H9 (cell line): ENCODE results near the gene DUSP1. TPM values are rescaled to one million over a fixed set of nuclear protein-coding genes. Genes with fewer than 3 reads are reported as not detected.

Experiments
- DNase-seq: peaks from one replicate; pipeline ENCODE4 v3.0.0-alpha.2; 2017
- H2AFZ ChIP-seq: one replicate; pipeline ENCODE4 v1.6.1; 2013; ENCODE audit warnings: mild to moderate bottlenecking, low read length, control low read depth, moderate library complexity
- H2AK5ac ChIP-seq: 2 replicates; pipeline ENCODE4 v1.6.1; 2013; ENCODE audit warnings: low read length, control low read depth, mixed read lengths; ENCODE audit not compliant: insufficient read length
- H2BK120ac ChIP-seq: one replicate; pipeline ENCODE4 v1.6.1; 2013; ENCODE audit warnings: low read depth, mild to moderate bottlenecking, low read length, control low read depth, inconsistent platforms; ENCODE audit not compliant: poor library complexity, severe bottlenecking
- H2BK12ac ChIP-seq: 2 replicates; pipeline ENCODE4 v1.6.1; 2013; ENCODE audit warnings: low read length, control low read depth, mixed read lengths, low read depth; ENCODE audit not compliant: insufficient read length
- H2BK15ac ChIP-seq: 2 replicates; pipeline ENCODE4 v1.6.1; 2013; ENCODE audit warnings: low read depth, low read length, control low read depth
- H2BK20ac ChIP-seq: one replicate; pipeline ENCODE4 v1.6.1; 2013; ENCODE audit warnings: low read depth, mild to moderate bottlenecking, low read length, control low read depth, inconsistent platforms; ENCODE audit not compliant: poor library complexity, severe bottlenecking
- H2BK5ac ChIP-seq: 2 replicates; pipeline ENCODE4 v1.6.1; 2013; ENCODE audit warnings: low read length, control low read depth, mixed read lengths; ENCODE audit not compliant: insufficient read length
- H3K14ac ChIP-seq: 2 replicates; pipeline ENCODE4 v1.6.1; 2013; ENCODE audit warnings: low read length, control low read depth; ENCODE audit not compliant: insufficient read depth
- H3K18ac ChIP-seq: 2 replicates; pipeline ENCODE4 v1.6.1; 2013; ENCODE audit warnings: low read depth, mild to moderate bottlenecking, mixed read lengths, low read length, control low read depth; ENCODE audit not compliant: insufficient read length
- H3K23ac ChIP-seq: 2 replicates; pipeline ENCODE4 v1.6.1; 2013; ENCODE audit warnings: low read length, control low read depth, mixed read lengths, low read depth; ENCODE audit not compliant: insufficient read length
- H3K23me2 ChIP-seq: 2 replicates; pipeline ENCODE4 v1.6.1; 2013; ENCODE audit warnings: low read depth, mild to moderate bottlenecking, mixed read lengths, low read length, control low read depth; ENCODE audit not compliant: insufficient read length, poor library complexity, severe bottlenecking
- H3K27ac ChIP-seq: 2 replicates; pipeline ENCODE4 v1.5.1; 2013; ENCODE audit warnings: low read length, control low read depth, mixed read lengths, low read depth; ENCODE audit not compliant: insufficient read length
- H3K27me3 ChIP-seq: 2 replicates; pipeline ENCODE4 v1.6.1; 2013; ENCODE audit warnings: low read length, control low read depth, inconsistent platforms; ENCODE audit not compliant: insufficient read depth
- H3K4ac ChIP-seq: 2 replicates; pipeline ENCODE4 v1.6.1; 2013; ENCODE audit warnings: low read depth, mild to moderate bottlenecking, control low read depth, inconsistent platforms, low read length, moderate library complexity
- H3K4me1 ChIP-seq: 2 replicates; pipeline ENCODE4 v1.6.1; 2013; ENCODE audit warnings: low read length, control low read depth, inconsistent platforms; ENCODE audit not compliant: insufficient read depth
- H3K4me2 ChIP-seq: 2 replicates; pipeline ENCODE4 v1.6.1; 2013; ENCODE audit warnings: low read length, control low read depth, mixed read lengths; ENCODE audit not compliant: insufficient read length, insufficient read depth
- H3K56ac ChIP-seq: 2 replicates; pipeline ENCODE4 v1.6.1; 2013; ENCODE audit warnings: low read depth, mild to moderate bottlenecking, mixed read lengths, low read length, control low read depth; ENCODE audit not compliant: insufficient read length
- H3K79me1 ChIP-seq: 2 replicates; pipeline ENCODE4 v1.6.1; 2013; ENCODE audit warnings: low read depth, mild to moderate bottlenecking, moderate library complexity, low read length, control low read depth, inconsistent platforms; ENCODE audit not compliant: insufficient read depth, poor library complexity, severe bottlenecking
- H3K79me2 ChIP-seq: 2 replicates; pipeline ENCODE4 v1.6.1; 2013; ENCODE audit warnings: low read length, control low read depth, inconsistent platforms; ENCODE audit not compliant: insufficient read depth
- H3K9ac ChIP-seq: 2 replicates; pipeline ENCODE4 v1.6.1; 2013; ENCODE audit warnings: low read length, control low read depth, mixed read lengths; ENCODE audit not compliant: insufficient read length; ENCODE audit errors: extremely low read depth
- H3K9me3 ChIP-seq: one replicate; pipeline ENCODE4 v1.6.1; 2013; ENCODE audit warnings: low read depth, low read length, inconsistent platforms; ENCODE audit not compliant: control insufficient read depth
- H3T11ph ChIP-seq: one replicate; pipeline ENCODE4 v1.6.1; 2013; ENCODE audit warnings: mild to moderate bottlenecking, low read length, control low read depth, inconsistent platforms
- H4K20me1 ChIP-seq: one replicate; pipeline ENCODE4 v1.6.1; 2013; ENCODE audit not compliant: control insufficient read depth, insufficient read length, insufficient read depth
- H4K5ac ChIP-seq: 2 replicates; pipeline ENCODE4 v1.6.1; 2013; ENCODE audit warnings: low read depth, mild to moderate bottlenecking, mixed read lengths, low read length, control low read depth; ENCODE audit not compliant: insufficient read length
- H4K8ac ChIP-seq: replicated peaks from 2 replicates; pipeline ENCODE4 v1.6.1; 2013; ENCODE audit warnings: low read length, control low read depth, mixed read lengths, low read depth; ENCODE audit not compliant: insufficient read length
- H4K91ac ChIP-seq: 2 replicates; pipeline ENCODE4 v1.6.1; 2013; ENCODE audit warnings: low read depth, mild to moderate bottlenecking, moderate library complexity, mixed read lengths, low read length, control low read depth; ENCODE audit not compliant: insufficient read length
- H3K27ac Mint-ChIP-seq, 3 experiments: 2 replicates in 2 of 3; 3 replicates in 1 of 3; pipeline ENCODE4 v1.8.0; 2020 to 2021; ENCODE audit warnings: mixed read lengths in 3 of 3, mild to moderate bottlenecking in 1 of 3, moderate library complexity in 1 of 3
- H3K27me3 Mint-ChIP-seq: 2 replicates; pipeline ENCODE4 v1.8.0; 2021; ENCODE audit warnings: low read depth, mild to moderate bottlenecking, moderate library complexity, mixed read lengths
- H3K36me3 Mint-ChIP-seq, 3 experiments: 2 replicates in 2 of 3; 3 replicates in 1 of 3; pipeline ENCODE4 v1.8.0; 2020 to 2021; ENCODE audit warnings: low read depth in 3 of 3, mixed read lengths in 3 of 3; ENCODE audit not compliant: insufficient read depth in 1 of 3
- H3K4me1 Mint-ChIP-seq, 2 experiments: 2 replicates each; pipeline ENCODE4 v1.8.0; 2020; ENCODE audit warnings: mixed read lengths in 2 of 2
- H3K4me3 Mint-ChIP-seq, 2 experiments: 2 replicates in 1 of 2; 3 replicates in 1 of 2; pipeline ENCODE4 v1.8.0; 2020 to 2021; ENCODE audit warnings: mild to moderate bottlenecking in 2 of 2, mixed read lengths in 2 of 2, moderate library complexity in 1 of 2
- H3K9me3 Mint-ChIP-seq, 2 experiments: 2 replicates in 1 of 2; 3 replicates in 1 of 2; pipeline ENCODE4 v1.8.0; 2020; ENCODE audit warnings: mild to moderate bottlenecking in 2 of 2, mixed read lengths in 2 of 2, moderate library complexity in 1 of 2
- CTCF ChIP-seq: fragments of 200-600 bp; sonication (generic); conservative IDR thresholded peaks from 3 replicates; pipeline ENCODE4 v1.8.0; 2021; ENCODE audit warnings: antibody characterized with exemption, mild to moderate bottlenecking
- WGBS: extraction: QIAGEN DNeasy Blood & Tissue Kit; methylation state at CpG from one replicate; pipeline ENCODE4 v1.1.7; 2013; ENCODE audit warnings: missing lambda C conversion rate, low lambda C conversion rate, mixed read lengths; ENCODE audit not compliant: insufficient read length; ENCODE audit errors: extremely low coverage; 5-methylcytosine and 5-hydroxymethylcytosine counted together
- total RNA-seq: library from RNA; stranded (reverse); gene quantifications from 2 replicates; pipeline ENCODE4 v1.2.1, GENCODE V29; 2021

Gene DUSP1
- total RNA-seq, 1 experiment from 2014 or later, result 10.9 TPM

GRCh38 chr5:172820046-172820767, 49.2 kb upstream of the DUSP1 start:
- H3K79me2 ChIP-seq, result no peaks in the 10 kb centered on the region
- H3K4me1 ChIP-seq, result no peaks in the 10 kb centered on the region
- no peaks in the 10 kb centered on the region for H3K9me3 ChIP-seq
- H2BK20ac ChIP-seq, result no peak overlapping the region
- no peak overlapping the region for H3T11ph ChIP-seq
- no peak overlapping the region for H2AFZ ChIP-seq
- H3K27ac ChIP-seq, result no peak overlapping the region
- H4K8ac ChIP-seq, result no peak overlapping the region
- no peak overlapping the region for H3K4ac ChIP-seq
- H3K23ac ChIP-seq, result no peak overlapping the region
- H3K9ac ChIP-seq, result no peak overlapping the region
- no peak overlapping the region for H3K14ac ChIP-seq
- Mint-ChIP-seq H3K4me3 (no peak overlapping the region), H3K27me3 (peaks cover 39% of the 10 kb centered on the region), H3K9me3 (peaks cover 1 to 2% of the 10 kb centered on the region in 2 experiments; a peak in 4 of 5 replicates), H3K4me1 (peaks cover 18 to 24% of the 10 kb centered on the region in 2 experiments), H3K27ac (no peak overlapping the region), H3K36me3 (peaks cover 0 to 2% (median 1%) of the 10 kb centered on the region in 3 experiments; a peak in 4 of 7 replicates)
- no peak for DNase-seq
- H4K5ac ChIP-seq, result no peak overlapping the region
- no peaks in the 10 kb centered on the region for H3K23me2 ChIP-seq
- H2BK5ac ChIP-seq, result no peak overlapping the region
- H4K20me1 ChIP-seq, result no peaks in the 10 kb centered on the region
- H2BK12ac ChIP-seq, result no peak overlapping the region
- no peak overlapping the region for H2AK5ac ChIP-seq
- no peaks in the 10 kb centered on the region for H3K79me1 ChIP-seq
- H3K27me3 ChIP-seq, result no peaks in the 10 kb centered on the region
- no peak overlapping the region for H4K91ac ChIP-seq
- H3K4me2 ChIP-seq, result no peak overlapping the region
- no peak overlapping the region for H3K56ac ChIP-seq
- H2BK120ac ChIP-seq, result no peak overlapping the region
- H2BK15ac ChIP-seq, result no peak overlapping the region
- no peak for TF ChIP-seq CTCF
- no CpG with 5 or more reads among the region's 16 CpGs for WGBS
- H3K18ac ChIP-seq, result no peak overlapping the region
